ENCODE measurements around the gene NFKB2.

DNA sequence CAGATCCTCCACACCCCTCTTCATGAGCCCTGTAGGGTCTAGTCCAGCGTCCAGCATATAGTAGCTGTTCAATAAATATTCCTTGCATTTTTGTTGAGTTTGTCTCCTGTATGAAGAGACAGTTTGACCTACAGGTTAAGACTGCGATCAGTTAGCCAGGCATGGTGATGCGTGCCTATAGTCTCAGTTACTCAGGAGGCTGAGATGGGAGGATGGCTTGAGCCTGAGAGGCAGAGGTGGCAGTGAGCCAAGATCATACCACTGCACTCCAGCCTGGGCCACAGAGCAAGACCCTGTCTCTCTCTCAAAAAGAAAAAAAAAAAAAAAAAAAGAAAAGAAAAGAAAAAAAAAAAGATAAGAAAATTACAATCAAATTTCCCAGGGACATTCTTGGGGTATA is 42.0 kb downstream of the NFKB2 start:
- no peak for TF ChIP-seq GABPA (IDR thresholded peaks at IDR 0.05; ENCODE audit: low read depth)
- TF ChIP-seq, protein P1, sequence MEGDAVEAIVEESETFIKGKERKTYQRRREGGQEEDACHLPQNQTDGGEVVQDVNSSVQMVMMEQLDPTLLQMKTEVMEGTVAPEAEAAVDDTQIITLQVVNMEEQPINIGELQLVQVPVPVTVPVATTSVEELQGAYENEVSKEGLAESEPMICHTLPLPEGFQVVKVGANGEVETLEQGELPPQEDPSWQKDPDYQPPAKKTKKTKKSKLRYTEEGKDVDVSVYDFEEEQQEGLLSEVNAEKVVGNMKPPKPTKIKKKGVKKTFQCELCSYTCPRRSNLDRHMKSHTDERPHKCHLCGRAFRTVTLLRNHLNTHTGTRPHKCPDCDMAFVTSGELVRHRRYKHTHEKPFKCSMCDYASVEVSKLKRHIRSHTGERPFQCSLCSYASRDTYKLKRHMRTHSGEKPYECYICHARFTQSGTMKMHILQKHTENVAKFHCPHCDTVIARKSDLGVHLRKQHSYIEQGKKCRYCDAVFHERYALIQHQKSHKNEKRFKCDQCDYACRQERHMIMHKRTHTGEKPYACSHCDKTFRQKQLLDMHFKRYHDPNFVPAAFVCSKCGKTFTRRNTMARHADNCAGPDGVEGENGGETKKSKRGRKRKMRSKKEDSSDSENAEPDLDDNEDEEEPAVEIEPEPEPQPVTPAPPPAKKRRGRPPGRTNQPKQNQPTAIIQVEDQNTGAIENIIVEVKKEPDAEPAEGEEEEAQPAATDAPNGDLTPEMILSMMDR (IDR thresholded peaks at IDR 0.05; ENCODE audit: insufficient read depth, low read length): no peak

All from HL-60 (cell line).